HepG2 (cell line): ENCODE measurements around the gene ACOXL. TPM values are rescaled to one million over a fixed set of nuclear protein-coding genes. Genes with fewer than 3 reads are reported as not detected.
A peak's percentile ranks its signal among the peaks of the same experiment; 100 is the strongest.

Experiments used
- BCLAF1 ChIP-seq: fragments of 450-650 bp; IDR thresholded peaks from 2 replicates; pipeline ENCODE4 v1.6.1; 2017; ENCODE audit warnings: mild to moderate bottlenecking
- DNMT1 ChIP-seq: sonication (generic); formaldehyde crosslinking; IDR thresholded peaks from 2 replicates; pipeline ENCODE4 v1.5.1; 2020; ENCODE audit warnings: mild to moderate bottlenecking, missing genetic modification reagents
- JUNB ChIP-seq: sonication (generic); formaldehyde crosslinking; IDR thresholded peaks from 2 replicates; pipeline ENCODE4 v1.8.0; 2022; ENCODE audit warnings: missing genetic modification reagents, mild to moderate bottlenecking, borderline replicate concordance
- KMT2A ChIP-seq: sonication (generic); formaldehyde crosslinking; IDR thresholded peaks from 2 replicates; pipeline ENCODE4 v1.4.0; 2020; ENCODE audit warnings: missing genetic modification reagents
- MAFK ChIP-seq, 2 experiments: IDR thresholded peaks in 1 of 2; conservative IDR thresholded peaks in 1 of 2; 2 replicates each; pipeline ENCODE4 v1.6.1; 2011; ENCODE audit warnings: improper control_type of control experiment in 2 of 2, low read length in 2 of 2
- PBX2 ChIP-seq: IDR thresholded peaks from 2 replicates; pipeline ENCODE4 v1.6.1; 2016; ENCODE audit warnings: control low read depth
- PTBP1 ChIP-seq: fragments of 200-400 bp; formaldehyde crosslinking; IDR thresholded peaks from 2 replicates; pipeline ENCODE4 v1.6.1; 2018; ENCODE audit warnings: low read length, low read depth; ENCODE audit not compliant: poor library complexity, severe bottlenecking
- SMARCC2 ChIP-seq: fragments of 450-650 bp; IDR thresholded peaks from 2 replicates; pipeline ENCODE4 v1.6.1; 2017; ENCODE audit warnings: antibody characterized with exemption, mild to moderate bottlenecking
- SRSF9 ChIP-seq: fragments of 200-400 bp; formaldehyde crosslinking; IDR thresholded peaks from 2 replicates; pipeline ENCODE4 v1.6.1; 2018; ENCODE audit warnings: borderline replicate concordance, mild to moderate bottlenecking, low read depth, low read length; ENCODE audit not compliant: insufficient read depth, poor library complexity, severe bottlenecking
- TARDBP ChIP-seq: sonication (generic); formaldehyde crosslinking; IDR thresholded peaks from 2 replicates; pipeline ENCODE4 v1.8.0; 2022; ENCODE audit warnings: mild to moderate bottlenecking, missing genetic modification reagents
- TBX2 ChIP-seq: sonication (generic); formaldehyde crosslinking; IDR thresholded peaks from 2 replicates; pipeline ENCODE4 v1.5.0; 2020; ENCODE audit warnings: missing genetic modification reagents, mild to moderate bottlenecking, borderline replicate concordance
- TCF7 ChIP-seq: sonication (generic); IDR thresholded peaks from 2 replicates; pipeline ENCODE4 v1.6.1; 2016; ENCODE audit warnings: antibody characterized with exemption, low read depth
- TEAD3 ChIP-seq: optimal IDR thresholded peaks from 2 replicates; pipeline ENCODE3; 2016; ENCODE audit warnings: borderline replicate concordance
- ZBTB25 ChIP-seq: IDR thresholded peaks from 2 replicates; pipeline ENCODE4 v1.6.1; 2018; ENCODE audit warnings: missing genetic modification reagents
- ZNF180 ChIP-seq: sonication (generic); formaldehyde crosslinking; IDR thresholded peaks from 2 replicates; pipeline ENCODE4 v1.4.0; 2020; ENCODE audit warnings: low read depth, missing genetic modification reagents, borderline replicate concordance
- ZNF224 ChIP-seq: sonication (generic); formaldehyde crosslinking; IDR thresholded peaks from 2 replicates; pipeline ENCODE4 v1.5.0; 2020; ENCODE audit warnings: mild to moderate bottlenecking, missing genetic modification reagents
- ZNF609 ChIP-seq: sonication (generic); formaldehyde crosslinking; IDR thresholded peaks from 2 replicates; pipeline ENCODE4 v1.4.0; 2020; ENCODE audit warnings: mild to moderate bottlenecking, missing genetic modification reagents, borderline replicate concordance
- ZNF776 ChIP-seq: sonication (generic); formaldehyde crosslinking; IDR thresholded peaks from 2 replicates; pipeline ENCODE4 v1.4.0; 2020; ENCODE audit warnings: mild to moderate bottlenecking, missing genetic modification reagents
- polyA plus RNA-seq, 8 experiments: library from polyadenylated mRNA; depleted of rRNA in 3 of 8; stranded (reverse) in 7 of 8; unstranded in 1 of 8; fragments of >200 nt; fragmentation: Illumina TruSeq in 4 of 8; extraction: Trizol in 4 of 8; gene quantifications; 2 replicates each; pipeline versions ENCODE4 v1.2.1 to v1.2.3, GENCODE V29; 2011 to 2016; ENCODE audit warnings: low read depth in 4 of 8, missing spikeins in 1 of 8, mixed read lengths in 1 of 8; ENCODE audit not compliant: insufficient read depth in 1 of 8
- total RNA-seq, 5 experiments: library from RNA; depleted of rRNA; stranded (reverse); fragments of >200 nt; fragmentation: Illumina TruSeq; extraction: Trizol; gene quantifications; 2 replicates each; pipeline ENCODE4 v1.2.3, GENCODE V29; 2016; ENCODE audit warnings: low read depth in 1 of 5

The ACOXL gene
- total and polyA plus RNA-seq, 2 of the 13 experiments (the other 11 are each of a cell fraction or from before 2014, with no cell fraction given), result not detected

- TF ChIP-seq MAFK (conservative IDR thresholded peaks at IDR 0.05 in 1 of 2, IDR thresholded peaks at IDR 0.05 in 1 of 2; ENCODE audit: low read length in 2 of 2) (no peak), SRSF9 (no peak), TARDBP (CRISPR knock-in tag) (peak; percentile 40; the same call in 1 of the 2 replicates), JUNB (CRISPR knock-in tag) (no peak; the same call in 1 of the 2 replicates), ZBTB25 (CRISPR knock-in tag) (peak; percentile 54), KMT2A (CRISPR knock-in tag) (no peak), SMARCC2 (no peak), TCF7 (peak; percentile 96), BCLAF1 (no peak), ZNF776 (CRISPR knock-in tag) (no peak), PBX2 (peak; percentile 60; the same call in 1 of the 2 replicates), TBX2 (CRISPR knock-in tag) (peak; percentile 81), ZNF609 (CRISPR knock-in tag) (peak; percentile 97), ZNF180 (CRISPR knock-in tag) (no peak), ZNF224 (no peak), DNMT1 (CRISPR knock-in tag) (no peak), PTBP1 (no peak), TEAD3 (CRISPR knock-in tag) (peak; percentile 57)
Observed at GRCh38 chr2:110768591-110768990, 36.2 kb downstream of the ACOXL start (continued).
